Omental fat pad (tissue), 4 donors: ENCODE measurements around the gene COL4A2. TPM values are rescaled to one million over a fixed set of nuclear protein-coding genes. Genes with fewer than 3 reads are reported as not detected.

Experiments used
- ATAC-seq: fragments of 150-250 bp; one replicate; pipeline ENCODE4 v1.9.1; 2016; ENCODE audit warnings: mild to moderate bottlenecking, moderate library complexity; ENCODE audit not compliant: low FRiP score
- DNase-seq: peaks from one replicate; pipeline ENCODE4 v3.0.0-alpha.2; 2019; ENCODE audit warnings: low spot score
- CTCF ChIP-seq, 3 donors: fragments of 450-650 bp; IDR thresholded peaks; one replicate each; pipeline ENCODE4 v1.5.1; 2016 to 2017; ENCODE audit warnings: antibody characterized with exemption in 3 of 3, mild to moderate bottlenecking in 3 of 3, moderate library complexity in 2 of 3
- total RNA-seq, 4 donors: library from RNA; depleted of rRNA; stranded (reverse); fragments of >200 nt; gene quantifications; one replicate each; pipeline ENCODE4 v1.1.0, GENCODE V29; 2016

The COL4A2 gene
- total RNA-seq, 4 donors from 2014 or later = 380 to 788 (median 684) TPM

DNA sequence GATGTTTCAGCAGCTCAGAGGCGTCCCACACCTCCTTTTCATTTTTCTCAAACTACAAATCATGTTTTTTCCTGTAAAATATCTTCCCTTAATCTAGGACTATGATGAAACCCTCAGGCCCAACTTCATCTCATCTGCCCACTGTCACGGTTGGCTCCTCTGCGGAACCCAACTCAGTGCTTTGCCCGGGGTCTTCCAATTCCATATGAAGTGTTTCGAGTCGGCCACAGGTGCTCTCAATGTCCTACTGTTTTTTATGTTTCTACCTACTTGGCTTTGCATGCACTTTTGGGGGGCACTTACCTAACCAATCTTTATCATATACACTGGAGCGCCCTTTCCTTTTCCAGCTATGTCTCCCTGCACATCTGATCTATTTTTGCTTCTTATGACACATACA, 28.2 kb upstream of the COL4A2 start:
- no peak for DNase-seq
- no peak for ATAC-seq
- no peak for TF ChIP-seq CTCF (IDR thresholded peaks at IDR 0.05)

DNA sequence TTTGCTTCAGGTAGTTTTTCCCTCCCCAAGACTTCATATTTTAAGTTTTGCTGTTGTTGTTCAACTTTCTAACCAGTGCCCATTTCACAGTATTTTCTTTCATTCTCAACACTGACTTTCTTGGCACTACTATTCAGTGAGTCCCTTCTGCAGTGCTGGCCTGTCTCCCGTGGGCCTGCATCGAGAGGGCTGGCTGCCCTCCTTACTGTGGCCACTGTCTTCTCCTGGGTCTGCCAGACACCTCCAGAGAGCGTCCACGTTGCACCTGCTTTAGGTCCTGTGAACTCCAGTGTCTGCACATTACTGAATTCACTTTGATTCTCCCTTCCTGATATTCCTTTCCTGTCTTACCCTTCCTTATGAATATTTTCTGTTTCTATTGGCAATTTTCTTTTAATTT, 27.4 kb upstream of the COL4A2 start:
- DNase-seq (no peak), ATAC-seq (no peak)
- TF ChIP-seq CTCF (IDR thresholded peaks at IDR 0.05) = no peak

- TF ChIP-seq CTCF (IDR thresholded peaks at IDR 0.05) = no peak
- DNase-seq (no peak), ATAC-seq (no peak)
Measured at GRCh38 chr13:110280231-110280813, 26.8 kb upstream of the COL4A2 start.

DNA sequence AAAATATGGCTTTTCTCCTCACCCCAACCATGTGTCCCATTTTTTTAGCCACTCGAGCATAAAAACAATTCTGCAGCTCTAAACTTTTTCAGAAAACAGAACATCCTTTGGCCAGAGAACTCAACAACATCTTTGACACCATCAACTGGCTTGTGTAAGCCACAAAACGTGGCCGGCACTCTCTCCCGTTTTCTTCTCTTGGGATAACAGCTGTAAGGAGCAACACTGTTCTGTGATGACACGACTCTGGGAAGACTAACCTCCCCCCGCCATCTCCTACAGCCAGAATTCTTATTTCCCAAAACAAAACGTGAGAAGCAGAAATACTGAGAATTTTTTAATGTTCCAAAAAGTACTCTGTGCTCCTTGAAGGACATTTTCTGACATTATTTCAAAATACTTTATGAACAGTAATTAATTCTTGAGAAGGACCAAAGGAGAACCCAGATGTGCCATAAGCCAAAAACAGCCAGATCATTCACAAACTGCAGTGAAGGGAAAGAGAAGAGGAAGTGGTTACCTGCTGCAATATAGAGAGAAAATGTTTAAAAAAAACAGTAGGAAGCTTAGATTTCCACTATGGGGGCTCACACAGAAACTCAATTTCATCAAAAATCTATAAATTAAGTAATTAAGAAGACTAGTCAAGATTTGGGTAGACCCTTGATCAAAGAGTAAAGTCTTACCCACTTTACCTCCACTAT, 25.9 kb upstream of the COL4A2 start:
- TF ChIP-seq CTCF (IDR thresholded peaks at IDR 0.05) = no peak

DNA sequence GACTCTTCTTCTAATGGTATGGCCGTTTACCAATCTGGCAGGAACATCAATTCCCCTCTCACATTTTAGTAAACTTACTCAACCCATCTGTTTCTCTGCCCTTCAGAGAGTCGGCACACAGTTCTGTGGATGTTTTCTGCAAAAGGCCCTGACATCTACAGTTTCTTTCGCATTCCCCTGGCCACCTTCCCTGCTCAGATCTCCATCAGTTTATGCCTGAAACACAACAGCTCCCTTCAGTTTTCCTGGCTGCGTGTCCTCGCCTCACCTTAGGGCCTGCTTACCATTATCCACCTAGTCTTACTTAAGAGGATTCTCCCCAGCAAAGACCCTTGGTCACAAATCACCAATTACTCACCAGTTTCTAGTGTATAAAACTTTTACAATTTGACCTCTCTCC, 25.3 kb upstream of the COL4A2 start:
- ATAC-seq = no peak
- no peak for TF ChIP-seq CTCF (IDR thresholded peaks at IDR 0.05)
- DNase-seq = no peak

More for the DNA sequence above, 25.9 kb upstream of the COL4A2 start:
- DNase-seq (no peak), ATAC-seq (no peak)

GRCh38 chr13:110282316-110282841, 24.7 kb upstream of the COL4A2 start:
- ATAC-seq (no peak), DNase-seq (no peak)
- TF ChIP-seq CTCF (IDR thresholded peaks at IDR 0.05) = no peak
